SU-DHL-6 (cell line): Measurements from ENCODE around the gene RPGRIP1L.

Experiments used
- H2AFZ ChIP-seq: fragments of 200-600 bp; sonication (generic); 2 replicates; pipeline ENCODE4 v1.6.1; 2014; ENCODE audit warnings: low read depth, mild to moderate bottlenecking, moderate library complexity, mixed read lengths, antibody characterized with exemption, low read length; ENCODE audit not compliant: severe bottlenecking
- H3F3A ChIP-seq: fragments of 200-600 bp; shearing (Covaris generic); 2 replicates; pipeline ENCODE4 v1.6.0; 2016; ENCODE audit warnings: antibody characterized with exemption, mild to moderate bottlenecking; ENCODE audit not compliant: insufficient read depth
- H3K27ac ChIP-seq: fragments of 200-600 bp; sonication (generic); 2 replicates; pipeline ENCODE4 v1.5.1; 2016; ENCODE audit warnings: low read depth, mild to moderate bottlenecking, low read length, moderate library complexity, mixed read lengths
- H3K27me3 ChIP-seq: fragments of 200-600 bp; sonication (generic), shearing (Covaris generic); 2 replicates; pipeline ENCODE4 v1.6.0; 2014; ENCODE audit warnings: mild to moderate bottlenecking, low read length
- H3K36me3 ChIP-seq: fragments of 200-600 bp; sonication (generic); 2 replicates; pipeline ENCODE4 v1.6.1; 2014; ENCODE audit warnings: mild to moderate bottlenecking, low read length, mixed read lengths
- H3K4me2 ChIP-seq: fragments of 300-600, 200-600 bp; shearing (Covaris generic), sonication (generic); 2 replicates; pipeline ENCODE4 v1.6.0; 2014; ENCODE audit warnings: low read length, low read depth, mild to moderate bottlenecking; ENCODE audit not compliant: poor library complexity, severe bottlenecking
- H3K4me3 ChIP-seq: fragments of 200-600 bp; sonication (generic); 2 replicates; pipeline ENCODE4 v1.5.1; 2014; ENCODE audit warnings: antibody characterized with exemption, low read length, mild to moderate bottlenecking, mixed read lengths; ENCODE audit not compliant: insufficient read depth, poor library complexity, severe bottlenecking
- H3K79me2 ChIP-seq: fragments of 200-600 bp; sonication (generic); 2 replicates; pipeline ENCODE4 v1.6.1; 2014; ENCODE audit warnings: mild to moderate bottlenecking, low read length, moderate library complexity; ENCODE audit not compliant: insufficient read depth
- H3K9ac ChIP-seq: fragments of 200-600 bp; sonication (generic); 2 replicates; pipeline ENCODE4 v1.7.0; 2014; ENCODE audit warnings: mild to moderate bottlenecking, low read length
- H3K9me2 ChIP-seq: fragments of 200-600 bp; sonication (generic); replicated peaks from 2 replicates; pipeline ENCODE4 v1.6.1; 2014; ENCODE audit warnings: low read length; ENCODE audit not compliant: insufficient read depth
- H3K9me3 ChIP-seq: fragments of 200-600 bp; sonication (generic); 2 replicates; pipeline ENCODE4 v1.6.1; 2014; ENCODE audit warnings: low read length, mixed read lengths; ENCODE audit not compliant: insufficient read depth
- H4K20me1 ChIP-seq: fragments of 200-600 bp; sonication (generic); 2 replicates; pipeline ENCODE4 v1.6.1; 2014; ENCODE audit warnings: low read depth, mild to moderate bottlenecking, antibody characterized with exemption, low read length, moderate library complexity, mixed read lengths
- EZH2phosphoT487 ChIP-seq: fragments of 200-600 bp; sonication (generic), shearing (Covaris generic); conservative IDR thresholded peaks from 2 replicates; pipeline ENCODE4 v1.6.1; 2018; ENCODE audit warnings: mild to moderate bottlenecking, antibody characterized with exemption, low read length, moderate library complexity, mixed read lengths
- TF ChIP-seq, protein P1 (sequence below): fragments of 200-600 bp; sonication (generic); IDR thresholded peaks from one replicate; pipeline ENCODE4 v1.5.1; 2017; ENCODE audit warnings: antibody characterized with exemption, mild to moderate bottlenecking, low read length, moderate library complexity; ENCODE audit not compliant: insufficient read depth, poor library complexity, severe bottlenecking

The RPGRIP1L gene

DNA sequence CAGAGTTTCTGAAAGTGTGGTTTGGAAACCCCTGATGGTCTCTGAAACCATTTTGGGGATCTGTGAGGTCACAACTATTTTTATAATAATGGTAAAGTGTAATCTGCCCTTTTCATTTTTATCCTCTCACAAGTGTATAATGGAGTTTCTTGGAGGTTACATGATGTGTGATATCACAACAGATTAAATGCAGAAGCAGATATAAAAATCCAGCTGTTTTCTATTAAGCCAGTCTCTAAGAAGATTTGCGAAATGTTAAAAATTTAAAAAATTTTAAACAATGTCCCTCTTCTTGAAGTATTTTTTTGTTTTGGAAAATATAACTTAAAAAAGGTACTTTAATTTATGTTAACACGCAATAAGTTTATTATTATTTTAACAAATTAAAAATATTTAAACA, 48.7 kb downstream of the RPGRIP1L start:
- no peaks in the 10 kb centered on the region for H3K9me2 ChIP-seq
- H3K9ac ChIP-seq: no peak overlapping the region
- H3K4me2 ChIP-seq: no peak overlapping the region
- no peaks in the 10 kb centered on the region for H3K9me3 ChIP-seq
- TF ChIP-seq, protein P1, sequence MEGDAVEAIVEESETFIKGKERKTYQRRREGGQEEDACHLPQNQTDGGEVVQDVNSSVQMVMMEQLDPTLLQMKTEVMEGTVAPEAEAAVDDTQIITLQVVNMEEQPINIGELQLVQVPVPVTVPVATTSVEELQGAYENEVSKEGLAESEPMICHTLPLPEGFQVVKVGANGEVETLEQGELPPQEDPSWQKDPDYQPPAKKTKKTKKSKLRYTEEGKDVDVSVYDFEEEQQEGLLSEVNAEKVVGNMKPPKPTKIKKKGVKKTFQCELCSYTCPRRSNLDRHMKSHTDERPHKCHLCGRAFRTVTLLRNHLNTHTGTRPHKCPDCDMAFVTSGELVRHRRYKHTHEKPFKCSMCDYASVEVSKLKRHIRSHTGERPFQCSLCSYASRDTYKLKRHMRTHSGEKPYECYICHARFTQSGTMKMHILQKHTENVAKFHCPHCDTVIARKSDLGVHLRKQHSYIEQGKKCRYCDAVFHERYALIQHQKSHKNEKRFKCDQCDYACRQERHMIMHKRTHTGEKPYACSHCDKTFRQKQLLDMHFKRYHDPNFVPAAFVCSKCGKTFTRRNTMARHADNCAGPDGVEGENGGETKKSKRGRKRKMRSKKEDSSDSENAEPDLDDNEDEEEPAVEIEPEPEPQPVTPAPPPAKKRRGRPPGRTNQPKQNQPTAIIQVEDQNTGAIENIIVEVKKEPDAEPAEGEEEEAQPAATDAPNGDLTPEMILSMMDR: no peak
- no peak overlapping the region for H2AFZ ChIP-seq
- no peak overlapping the region for H3K4me3 ChIP-seq
- no peak overlapping the region for H3K27ac ChIP-seq
- no peaks in the 10 kb centered on the region for H4K20me1 ChIP-seq
- no peaks in the 10 kb centered on the region for H3K27me3 ChIP-seq
- H3K36me3 ChIP-seq: no peaks in the 10 kb centered on the region
- H3K79me2 ChIP-seq: no peaks in the 10 kb centered on the region
- no peaks in the 10 kb centered on the region for H3F3A ChIP-seq

DNA sequence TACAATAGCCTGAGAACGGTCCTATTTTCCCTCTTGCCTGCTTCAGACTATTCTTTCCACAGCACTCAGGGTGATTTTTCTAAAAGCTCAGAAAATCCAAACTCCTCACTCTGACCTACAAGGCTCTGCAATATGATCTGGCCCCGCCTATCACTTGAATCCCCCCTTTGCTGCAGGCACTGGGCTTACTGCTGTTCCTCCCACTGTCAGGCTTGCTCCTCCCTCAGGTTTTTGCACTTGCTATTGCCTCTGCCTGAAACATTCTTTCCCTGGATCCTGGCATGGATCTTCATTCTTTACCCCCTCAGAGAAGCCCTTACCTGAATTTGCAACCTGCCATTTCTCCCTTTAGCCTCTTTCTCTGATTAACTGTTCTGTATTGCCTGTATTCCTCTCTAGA, 52.3 kb downstream of the RPGRIP1L start:
- no peak overlapping the region for H3K4me2 ChIP-seq
- no peak overlapping the region for H3K4me3 ChIP-seq
- no peaks in the 10 kb centered on the region for H3K9me2 ChIP-seq
- H3K79me2 ChIP-seq: no peaks in the 10 kb centered on the region
- H3K36me3 ChIP-seq: no peaks in the 10 kb centered on the region
- no peaks in the 10 kb centered on the region for H4K20me1 ChIP-seq
- TF ChIP-seq, protein P1: no peak
- TF ChIP-seq EZH2phosphoT487: no peak
- no peaks in the 10 kb centered on the region for H3F3A ChIP-seq
- H3K9me3 ChIP-seq: no peaks in the 10 kb centered on the region
- H3K27me3 ChIP-seq: no peaks in the 10 kb centered on the region
- no peak overlapping the region for H3K9ac ChIP-seq
- H3K27ac ChIP-seq: no peak overlapping the region
- no peak overlapping the region for H2AFZ ChIP-seq

DNA sequence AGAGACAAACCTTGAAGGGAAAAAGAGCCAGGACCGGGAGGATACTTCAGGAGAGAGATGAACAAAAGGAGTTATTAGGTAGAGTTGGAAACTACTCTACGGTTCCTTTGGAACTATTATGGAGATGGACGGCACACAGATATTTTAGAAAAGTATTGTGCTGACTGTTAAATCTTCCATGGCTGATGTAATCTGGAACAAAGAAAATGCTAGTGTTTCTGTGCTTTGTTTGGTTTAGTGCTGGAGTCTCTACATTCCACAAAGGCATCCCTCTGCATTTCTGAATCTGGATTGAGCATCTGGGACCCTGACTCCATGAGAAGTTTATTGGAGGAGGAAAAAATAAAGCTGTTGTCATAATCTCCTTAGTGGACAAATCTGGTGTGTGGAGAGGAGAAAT, 57.2 kb downstream of the RPGRIP1L start:
- H3K9ac ChIP-seq: no peak overlapping the region
- H3K79me2 ChIP-seq: no peaks in the 10 kb centered on the region
- H4K20me1 ChIP-seq: no peaks in the 10 kb centered on the region
- no peaks in the 10 kb centered on the region for H3K9me2 ChIP-seq
- H3K4me3 ChIP-seq: no peak overlapping the region
- H3K27me3 ChIP-seq: no peaks in the 10 kb centered on the region
- no peak overlapping the region for H3K4me2 ChIP-seq
- no peak overlapping the region for H3K27ac ChIP-seq
- H3K36me3 ChIP-seq: no peaks in the 10 kb centered on the region
- H2AFZ ChIP-seq: no peak overlapping the region
- H3F3A ChIP-seq: no peaks in the 10 kb centered on the region
- peaks cover 9% of the 10 kb centered on the region; the same call in 1 of the 2 replicates for H3K9me3 ChIP-seq
- no peak for TF ChIP-seq EZH2phosphoT487
- TF ChIP-seq, protein P1: no peak

DNA sequence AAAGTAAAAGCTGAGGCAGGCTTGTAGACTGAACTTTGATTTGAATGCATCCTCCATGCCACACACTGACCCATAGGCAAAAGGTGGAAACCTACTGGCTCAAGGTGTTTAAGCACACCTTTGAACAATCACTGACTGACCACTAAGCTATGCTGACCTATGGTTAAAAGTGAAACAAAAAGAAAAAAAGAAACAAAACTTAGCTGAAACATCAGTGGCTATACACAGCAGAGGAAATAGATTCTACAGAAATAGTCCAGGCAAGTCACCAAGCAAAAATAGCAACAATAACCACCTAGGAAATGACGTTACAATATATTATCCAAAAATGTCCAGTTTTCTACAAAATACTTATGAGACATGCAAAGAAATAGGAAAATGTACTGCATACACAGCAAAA, 60.2 kb downstream of the RPGRIP1L start:
- TF ChIP-seq, protein P1: no peak
- no peak for TF ChIP-seq EZH2phosphoT487
- Histone ChIP-seq H3K27me3 (no peaks in the 10 kb centered on the region), H3K4me3 (no peak overlapping the region), H3K9me2 (no peaks in the 10 kb centered on the region), H2AFZ (no peak overlapping the region), H3K79me2 (no peaks in the 10 kb centered on the region), H3F3A (no peaks in the 10 kb centered on the region), H3K9ac (no peak overlapping the region), H4K20me1 (no peaks in the 10 kb centered on the region), H3K36me3 (no peaks in the 10 kb centered on the region), H3K4me2 (no peak overlapping the region), H3K27ac (no peak overlapping the region), H3K9me3 (peaks cover 9% of the 10 kb centered on the region; the same call in 1 of the 2 replicates)
